Activated T-cell treated with anti-CD3 and anti-CD28 coated beads, Interleukin-2, amount 50 U/mL, for 24 hours (primary cell): ENCODE results near the gene ADCY7.
A peak's percentile ranks its signal among the peaks of the same experiment; 100 is the strongest.

Source experiments
- DNase-seq: peaks from one replicate; pipeline ENCODE4 v3.0.0-alpha.2; 2020
- H3K27ac Mint-ChIP-seq: 2 replicates; pipeline ENCODE4 v1.8.0; 2020; ENCODE audit warnings: mild to moderate bottlenecking, mixed read lengths
- H3K27me3 Mint-ChIP-seq: 2 replicates; pipeline ENCODE4 v1.8.0; 2020; ENCODE audit warnings: mixed read lengths
- H3K36me3 Mint-ChIP-seq: 2 replicates; pipeline ENCODE4 v1.8.0; 2020; ENCODE audit warnings: low read depth, mixed read lengths
- H3K4me1 Mint-ChIP-seq: 2 replicates; pipeline ENCODE4 v1.8.0; 2020; ENCODE audit warnings: low read depth, mixed read lengths
- H3K4me3 Mint-ChIP-seq: 2 replicates; pipeline ENCODE4 v1.8.0; 2020; ENCODE audit warnings: mild to moderate bottlenecking, moderate library complexity, mixed read lengths
- H3K9me3 Mint-ChIP-seq: 2 replicates; pipeline ENCODE4 v1.8.0; 2020; ENCODE audit warnings: mixed read lengths

ADCY7 gene

DNA sequence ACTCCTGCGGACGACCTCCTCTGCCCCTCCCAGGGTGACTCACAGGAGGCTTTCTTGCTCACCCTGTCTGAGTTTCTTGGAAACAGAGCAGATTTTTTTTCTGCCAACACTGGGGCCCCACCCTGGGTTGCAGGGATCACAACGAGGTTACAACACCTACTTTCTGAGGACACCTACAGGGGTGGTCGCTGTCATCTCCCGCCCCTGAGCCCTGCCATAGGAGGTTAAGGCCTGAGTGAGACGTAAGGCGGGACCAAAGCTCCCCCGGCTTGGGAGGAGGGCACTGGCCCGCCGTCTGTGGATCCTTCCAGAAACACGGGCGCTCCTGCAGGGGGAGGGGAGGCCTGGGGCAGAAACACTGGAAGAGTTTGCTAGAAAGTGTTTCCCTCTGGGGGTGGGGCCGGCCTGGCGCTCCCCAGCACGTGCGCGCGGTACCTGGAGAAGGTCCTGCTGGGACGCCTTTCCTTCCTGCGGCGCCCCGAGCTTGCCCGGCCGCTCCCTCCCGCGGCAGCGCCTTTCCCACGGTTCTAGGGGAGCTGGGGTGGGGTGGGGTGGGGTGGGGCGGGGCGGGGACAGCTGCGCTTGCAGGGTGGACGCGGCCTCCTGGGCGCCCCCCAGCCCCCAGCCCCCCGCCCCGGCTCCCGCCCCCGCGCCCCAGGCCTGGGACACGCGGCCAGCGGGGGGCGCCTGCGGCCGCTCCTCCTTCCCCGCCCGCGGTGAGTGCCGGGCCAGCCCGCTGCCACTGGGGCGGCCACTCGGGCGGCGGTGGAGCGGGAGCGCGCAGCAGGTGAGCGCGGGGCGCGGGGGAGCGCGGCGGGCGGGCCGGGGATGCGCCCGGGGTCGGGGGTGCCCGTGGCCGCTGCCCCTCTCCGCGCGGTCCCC lies 20.7 kb upstream of the ADCY7 start:
- H3K9me3 Mint-ChIP-seq: no peaks in the 10 kb centered on the region
- peak; percentile 76 for DNase-seq

DNA sequence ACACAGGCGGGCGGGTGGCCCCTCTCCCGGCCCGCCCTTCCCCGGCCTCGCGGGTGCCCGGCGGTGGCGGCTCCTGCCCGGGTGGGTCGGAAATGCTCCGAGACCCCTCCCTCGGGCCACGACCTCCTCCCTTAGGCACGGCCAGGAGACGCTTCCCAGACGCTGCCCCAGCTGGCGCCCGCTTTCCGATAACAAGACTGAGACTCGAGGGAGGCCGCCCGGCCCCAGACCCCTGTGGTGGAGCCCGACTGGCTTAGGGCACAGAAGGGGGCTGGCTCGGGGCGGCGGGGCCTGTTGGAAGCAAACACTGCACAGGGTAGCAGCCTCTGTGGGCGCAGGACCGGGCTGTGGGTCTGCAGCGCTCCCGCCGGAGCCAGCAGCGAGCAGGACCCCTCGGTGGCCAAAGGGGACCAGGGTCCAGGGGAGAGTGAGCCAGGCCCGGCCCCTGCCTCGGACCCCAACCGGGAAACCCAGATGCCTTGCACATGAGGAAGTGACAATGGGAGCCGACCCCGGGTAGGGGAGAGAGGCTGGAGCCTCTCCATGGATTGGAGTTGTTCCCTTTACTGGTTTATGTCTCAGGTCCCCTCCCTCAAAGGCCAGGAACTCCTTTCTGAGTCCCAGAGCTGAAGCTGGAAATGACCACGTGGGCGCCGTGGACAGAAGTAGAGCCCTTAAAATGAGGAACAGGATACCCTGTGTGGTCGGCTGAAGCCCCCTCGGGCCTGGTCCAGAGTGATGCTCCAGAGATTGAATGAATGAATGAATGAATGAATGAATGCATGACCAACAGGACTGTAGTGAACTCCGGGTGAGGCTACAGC lies 19.8 kb upstream of the ADCY7 start:
- Mint-ChIP-seq H3K27me3 (no peaks in the 10 kb centered on the region), H3K4me1 (peaks cover 20% of the 10 kb centered on the region), H3K27ac (peak overlapping the region; percentile 69), H3K4me3 (peak overlapping the region; percentile 76), H3K36me3 (no peaks in the 10 kb centered on the region), H3K9me3 (no peaks in the 10 kb centered on the region)
- peak; percentile 68 for DNase-seq

More for the DNA sequence above, 20.7 kb upstream of the ADCY7 start:
- peak overlapping the region; percentile 77 for H3K4me3 Mint-ChIP-seq
- H3K4me1 Mint-ChIP-seq: peaks cover 16% of the 10 kb centered on the region
- no peaks in the 10 kb centered on the region for H3K27me3 Mint-ChIP-seq
- H3K27ac Mint-ChIP-seq: peak overlapping the region; percentile 85
- no peaks in the 10 kb centered on the region for H3K36me3 Mint-ChIP-seq

DNA sequence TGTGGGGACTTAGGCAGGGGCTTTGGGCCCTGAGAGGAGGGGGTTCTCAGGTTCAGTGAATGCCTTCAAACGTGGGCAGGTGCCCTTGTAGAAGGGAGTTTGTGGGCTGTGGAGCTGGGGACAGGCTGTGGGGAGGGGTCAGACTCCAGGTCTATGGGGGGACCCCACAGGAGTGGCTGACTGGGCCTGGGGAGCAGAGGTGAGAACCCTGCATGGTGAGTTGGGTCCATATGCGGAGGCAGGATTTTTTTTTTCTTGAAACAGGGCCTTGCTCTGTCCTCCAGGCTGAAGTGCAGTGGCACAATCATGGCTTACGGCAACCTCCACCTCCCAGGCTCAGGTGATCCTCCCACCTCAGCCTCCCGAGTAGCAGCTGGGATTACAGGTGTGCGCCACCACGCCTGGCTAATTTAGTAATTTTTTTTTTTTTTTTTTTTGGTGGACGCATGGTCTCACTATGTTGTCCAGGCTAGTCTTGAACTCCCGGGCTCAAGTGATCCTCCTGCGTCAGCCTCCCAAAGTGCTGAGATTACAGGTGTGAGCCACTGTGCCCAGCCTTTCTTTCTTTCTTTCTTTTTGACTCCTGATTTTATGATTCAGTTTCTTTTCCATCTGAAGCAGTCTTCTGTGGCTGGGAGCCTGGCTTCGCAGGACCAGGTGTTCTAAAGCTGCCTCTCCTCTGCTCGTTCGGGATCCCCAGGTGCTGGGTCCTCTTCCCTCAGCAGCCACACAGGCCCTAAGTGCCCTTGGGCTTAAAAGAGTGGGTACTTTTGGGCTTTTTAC lies 19.0 kb upstream of the ADCY7 start:
- Mint-ChIP-seq H3K36me3 (no peaks in the 10 kb centered on the region), H3K27me3 (no peaks in the 10 kb centered on the region), H3K4me3 (peak overlapping the region; percentile 76), H3K27ac (peak overlapping the region; percentile 69), H3K4me1 (peaks cover 20% of the 10 kb centered on the region), H3K9me3 (no peaks in the 10 kb centered on the region)
- no peak for DNase-seq

DNA sequence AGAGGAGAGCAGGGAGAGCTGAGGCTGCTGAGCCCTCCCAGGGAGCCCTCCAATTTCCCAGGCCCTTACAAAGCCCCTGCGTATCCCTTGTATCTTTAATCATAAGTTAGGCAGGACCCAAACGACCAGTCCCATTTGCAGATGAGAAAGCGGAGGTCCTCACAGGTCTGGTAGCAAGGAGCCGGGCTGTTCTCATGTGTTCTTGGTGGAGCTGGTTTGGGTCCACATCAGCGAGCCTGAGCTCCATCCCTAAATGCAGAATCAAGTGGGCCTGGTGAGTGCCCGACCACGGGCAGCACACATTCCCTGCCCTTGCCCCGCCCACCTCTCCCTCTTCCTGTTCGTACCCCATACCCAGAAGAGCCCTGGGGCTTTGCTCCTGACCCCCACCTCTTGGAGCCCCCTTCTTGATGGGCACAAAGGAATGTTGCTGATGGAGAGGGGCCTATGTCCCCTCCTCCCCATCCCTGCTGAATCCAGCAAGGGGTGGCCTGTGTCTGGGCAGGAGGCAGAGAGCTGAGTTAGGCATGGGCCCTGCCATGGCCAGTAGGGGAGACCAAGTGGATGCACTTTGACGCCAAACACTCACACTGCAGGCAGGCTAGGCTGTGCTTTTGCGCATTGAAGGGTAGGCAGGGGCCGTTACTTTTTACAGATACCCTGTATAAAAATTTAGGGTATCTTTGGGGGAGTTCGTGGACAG lies 18.3 kb upstream of the ADCY7 start:
- no peak for DNase-seq
- Mint-ChIP-seq H3K4me1 (peaks cover 20% of the 10 kb centered on the region), H3K27ac (no peak overlapping the region), H3K27me3 (no peaks in the 10 kb centered on the region), H3K4me3 (peak overlapping the region; percentile 76), H3K36me3 (no peaks in the 10 kb centered on the region), H3K9me3 (no peaks in the 10 kb centered on the region)

DNA sequence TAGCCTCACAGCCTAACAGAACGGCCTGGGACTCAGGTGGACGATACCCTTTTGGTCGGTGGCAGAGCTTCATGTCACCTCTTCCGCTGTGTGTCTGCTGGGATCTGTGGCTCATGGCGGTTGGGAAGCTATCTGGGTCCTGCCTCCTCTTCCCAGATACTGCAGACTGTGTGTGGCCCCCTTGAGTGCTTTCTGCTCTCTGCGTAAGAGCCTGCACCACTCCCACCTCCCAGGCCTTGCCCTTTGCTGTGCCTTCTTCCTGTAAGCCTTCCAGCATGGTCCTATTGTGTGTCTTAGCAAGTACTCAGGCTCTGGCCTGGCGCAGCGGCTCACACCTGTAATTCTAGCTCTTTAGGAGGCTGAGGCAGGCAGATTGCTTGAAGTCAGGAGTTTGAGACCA lies 17.5 kb upstream of the ADCY7 start:
- H3K27ac Mint-ChIP-seq: no peak overlapping the region

DNA sequence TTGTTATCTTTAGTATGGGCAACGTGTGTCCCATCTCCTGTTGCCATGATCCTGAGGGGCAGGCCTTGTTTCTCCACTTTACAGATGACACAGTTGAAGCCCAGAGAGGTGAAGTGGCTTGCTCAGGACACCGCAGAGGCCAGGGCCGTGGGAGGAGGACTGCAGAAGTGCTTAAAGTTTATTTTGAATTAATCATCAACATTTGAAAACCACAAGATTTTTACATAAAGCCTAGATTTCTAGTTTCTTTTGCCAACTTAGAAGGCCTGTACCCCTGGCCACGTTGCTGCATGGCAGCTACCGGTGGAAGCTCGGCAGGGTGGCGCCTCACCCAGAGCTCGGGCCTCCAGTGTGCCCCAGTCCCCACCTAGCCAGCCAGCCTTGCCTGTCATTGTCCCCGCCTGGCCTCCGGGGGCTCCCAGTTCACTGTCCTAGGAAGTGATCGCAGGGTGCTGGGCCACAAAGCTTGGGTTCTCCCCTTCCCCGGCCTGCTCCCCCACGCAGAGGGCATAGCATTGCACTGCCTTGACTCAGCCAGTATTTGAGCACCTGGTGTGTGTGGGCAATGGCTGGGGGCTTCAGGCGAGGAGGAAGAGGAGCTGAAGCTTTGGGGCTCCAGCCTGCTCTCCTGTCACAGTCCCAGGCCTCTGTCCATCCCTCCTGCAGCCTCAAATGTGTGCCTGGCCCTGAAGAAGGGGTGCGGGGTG lies 14.8 kb upstream of the ADCY7 start:
- Mint-ChIP-seq H3K4me3 (no peak overlapping the region), H3K27me3 (no peaks in the 10 kb centered on the region), H3K36me3 (no peaks in the 10 kb centered on the region), H3K27ac (no peak overlapping the region), H3K9me3 (no peaks in the 10 kb centered on the region), H3K4me1 (peaks cover 10% of the 10 kb centered on the region)
- DNase-seq: no peak

More for the DNA sequence above, 17.5 kb upstream of the ADCY7 start:
- peaks cover 20% of the 10 kb centered on the region for H3K4me1 Mint-ChIP-seq
- no peaks in the 10 kb centered on the region for H3K36me3 Mint-ChIP-seq
- H3K27me3 Mint-ChIP-seq: no peaks in the 10 kb centered on the region
- no peaks in the 10 kb centered on the region for H3K9me3 Mint-ChIP-seq
- H3K4me3 Mint-ChIP-seq: no peak overlapping the region
- DNase-seq: no peak

DNA sequence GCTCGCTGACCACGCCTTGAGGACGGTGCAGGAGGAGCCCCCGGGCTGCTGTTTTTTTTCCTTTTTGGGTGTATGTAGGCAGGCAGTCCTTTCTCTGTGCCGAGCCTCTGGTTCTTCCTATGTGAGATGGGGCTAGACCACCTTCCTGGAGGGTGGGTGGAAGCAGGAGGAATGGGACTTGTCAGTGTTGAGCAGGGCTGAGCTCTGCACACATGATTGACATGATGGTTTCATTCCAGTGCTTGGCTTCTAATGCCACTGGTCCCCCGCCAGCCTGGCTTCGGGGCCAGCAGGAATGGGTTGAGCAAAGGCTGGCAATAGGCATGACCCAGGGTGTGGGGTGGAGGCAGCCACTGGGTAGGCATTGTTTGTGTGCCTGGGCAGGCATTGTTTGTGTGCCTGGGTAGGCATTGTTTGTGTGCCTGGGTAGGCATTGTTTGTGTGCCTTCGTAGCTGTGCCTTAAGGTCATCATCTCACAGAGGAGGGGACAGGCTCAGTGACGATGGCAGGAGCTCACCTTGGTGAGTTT lies 14.2 kb upstream of the ADCY7 start:
- Mint-ChIP-seq H3K27me3 (no peaks in the 10 kb centered on the region), H3K9me3 (no peaks in the 10 kb centered on the region), H3K4me3 (no peak overlapping the region), H3K27ac (no peak overlapping the region), H3K4me1 (peaks cover 4% of the 10 kb centered on the region), H3K36me3 (no peaks in the 10 kb centered on the region)
- DNase-seq: no peak

DNA sequence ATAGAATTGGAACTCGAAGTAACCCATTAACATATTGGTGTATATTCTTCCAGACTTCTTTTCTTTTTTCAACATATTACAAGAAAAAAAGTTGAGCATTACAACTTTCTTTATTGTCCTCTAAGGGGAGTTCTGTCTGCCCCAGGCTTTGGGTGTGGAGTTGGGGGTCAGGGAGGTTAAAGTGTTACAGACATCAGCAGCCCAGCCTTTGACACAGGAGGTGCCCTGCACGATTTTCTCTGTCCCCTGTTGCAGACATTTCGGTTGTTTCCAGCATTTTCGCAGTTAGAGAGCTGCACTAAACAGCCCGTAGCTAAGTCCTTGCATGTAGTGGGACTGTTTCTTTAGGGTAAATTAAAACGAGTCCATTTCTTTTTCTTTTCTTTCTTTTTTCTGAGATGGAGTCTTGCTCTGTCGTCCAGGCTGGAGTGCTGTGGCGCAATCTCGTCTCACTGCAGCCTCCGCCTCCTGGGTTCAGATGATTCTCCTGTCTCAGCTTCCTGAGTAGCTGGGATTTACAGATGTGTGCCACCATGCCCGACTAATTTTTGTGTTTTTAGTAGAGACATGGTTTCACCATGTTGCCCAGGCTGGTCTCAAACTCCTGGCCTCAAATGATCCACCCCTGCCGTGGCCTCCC lies 13.4 kb upstream of the ADCY7 start:
- H3K27ac Mint-ChIP-seq: no peak overlapping the region
- H3K4me3 Mint-ChIP-seq: no peak overlapping the region
- H3K36me3 Mint-ChIP-seq: no peaks in the 10 kb centered on the region
- peaks cover 4% of the 10 kb centered on the region for H3K4me1 Mint-ChIP-seq
- DNase-seq: no peak
- no peaks in the 10 kb centered on the region for H3K9me3 Mint-ChIP-seq
- H3K27me3 Mint-ChIP-seq: no peaks in the 10 kb centered on the region

DNA sequence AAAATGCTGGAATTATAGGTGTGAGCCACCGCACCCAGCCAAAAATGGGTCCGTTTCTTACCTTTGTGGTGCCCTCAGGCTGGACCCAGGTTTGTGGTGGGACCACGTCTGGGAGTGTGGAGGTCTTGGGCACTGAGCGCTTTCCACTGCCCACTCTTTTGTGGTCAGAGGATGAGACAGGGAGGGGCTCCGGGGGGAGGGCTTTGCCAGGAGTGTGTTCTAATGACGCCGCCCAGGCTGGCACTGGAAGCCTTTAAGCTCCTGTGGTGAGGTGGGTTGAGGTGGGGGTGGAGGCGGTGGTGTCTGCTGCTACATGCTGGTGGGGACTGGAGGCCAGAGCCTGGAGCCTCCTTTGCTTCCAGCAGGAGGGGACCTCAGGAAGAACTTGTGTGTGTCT lies 12.8 kb upstream of the ADCY7 start:
- Mint-ChIP-seq H3K27ac (no peak overlapping the region), H3K27me3 (no peaks in the 10 kb centered on the region), H3K9me3 (no peaks in the 10 kb centered on the region), H3K4me3 (no peak overlapping the region), H3K36me3 (no peaks in the 10 kb centered on the region), H3K4me1 (peaks cover 4% of the 10 kb centered on the region)
- DNase-seq: no peak

DNA sequence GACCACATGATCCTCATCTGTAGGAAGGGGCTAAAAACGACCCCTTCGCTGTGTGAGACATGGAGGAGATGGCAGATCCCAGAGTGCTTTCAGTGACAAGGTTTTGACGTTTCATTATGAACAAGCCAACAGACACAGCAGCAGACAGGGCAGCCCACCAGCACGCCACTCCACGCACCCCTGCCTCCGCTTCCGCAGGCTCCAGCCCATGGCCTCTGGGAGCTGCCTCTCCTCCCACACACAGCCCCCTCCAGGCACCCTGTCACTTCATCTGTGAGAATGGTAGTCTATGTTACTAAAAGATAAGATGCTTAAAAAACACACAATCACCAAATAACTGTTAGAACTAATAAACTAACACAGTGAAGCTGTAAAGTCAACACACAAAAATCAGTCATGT lies 12.3 kb upstream of the ADCY7 start:
- H3K9me3 Mint-ChIP-seq: no peaks in the 10 kb centered on the region
- H3K27ac Mint-ChIP-seq: no peak overlapping the region
- H3K4me3 Mint-ChIP-seq: no peak overlapping the region
- peaks cover 5% of the 10 kb centered on the region for H3K4me1 Mint-ChIP-seq
- no peaks in the 10 kb centered on the region for H3K27me3 Mint-ChIP-seq
- H3K36me3 Mint-ChIP-seq: no peaks in the 10 kb centered on the region
- DNase-seq: no peak

DNA sequence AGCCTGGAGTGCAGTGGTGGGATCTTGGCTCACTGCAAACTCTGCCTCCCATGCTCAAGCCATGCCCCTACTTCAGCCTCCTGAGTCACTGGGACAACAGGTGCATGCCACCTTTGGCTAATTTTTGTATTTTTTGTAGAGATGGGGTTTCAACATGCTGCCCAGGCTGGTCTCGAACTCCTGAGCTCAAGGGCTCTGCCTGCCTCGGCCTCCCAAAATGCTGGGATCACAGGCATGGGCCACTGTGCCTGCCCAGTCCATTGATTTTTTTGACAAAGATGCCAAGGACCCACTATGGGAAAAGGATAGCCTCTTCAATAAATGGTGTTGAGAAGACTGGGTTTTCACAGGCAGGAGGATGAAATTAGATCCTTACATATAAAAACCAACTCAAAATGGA lies 10.8 kb upstream of the ADCY7 start:
- peaks cover 17% of the 10 kb centered on the region for H3K4me1 Mint-ChIP-seq

DNA sequence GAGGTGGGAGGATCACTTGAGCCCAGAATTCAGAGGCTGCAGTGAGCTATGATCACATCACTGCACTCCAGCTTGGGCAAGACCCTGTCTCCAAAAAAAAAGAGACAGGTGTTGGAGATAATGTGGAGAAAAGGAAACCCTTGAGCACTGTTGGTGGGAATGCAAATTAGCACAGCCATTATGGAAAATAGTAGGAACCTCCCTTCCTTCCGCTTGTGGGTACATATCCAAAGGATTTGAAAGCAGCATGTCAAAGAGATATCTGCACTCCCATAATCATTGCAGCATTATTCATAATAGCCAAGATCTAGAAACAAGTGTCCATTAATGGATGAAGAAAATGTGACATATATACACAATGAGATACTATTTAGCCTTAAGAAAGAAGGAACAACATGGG lies 9.7 kb upstream of the ADCY7 start:
- Mint-ChIP-seq H3K4me3 (no peak overlapping the region), H3K4me1 (peaks cover 14% of the 10 kb centered on the region), H3K27me3 (no peaks in the 10 kb centered on the region), H3K27ac (no peak overlapping the region), H3K36me3 (no peaks in the 10 kb centered on the region), H3K9me3 (no peaks in the 10 kb centered on the region)
- no peak for DNase-seq

More for the DNA sequence above, 10.8 kb upstream of the ADCY7 start:
- Mint-ChIP-seq H3K9me3 (no peaks in the 10 kb centered on the region), H3K27me3 (no peaks in the 10 kb centered on the region), H3K36me3 (no peaks in the 10 kb centered on the region), H3K4me3 (no peak overlapping the region), H3K27ac (no peak overlapping the region)
- DNase-seq: no peak

DNA sequence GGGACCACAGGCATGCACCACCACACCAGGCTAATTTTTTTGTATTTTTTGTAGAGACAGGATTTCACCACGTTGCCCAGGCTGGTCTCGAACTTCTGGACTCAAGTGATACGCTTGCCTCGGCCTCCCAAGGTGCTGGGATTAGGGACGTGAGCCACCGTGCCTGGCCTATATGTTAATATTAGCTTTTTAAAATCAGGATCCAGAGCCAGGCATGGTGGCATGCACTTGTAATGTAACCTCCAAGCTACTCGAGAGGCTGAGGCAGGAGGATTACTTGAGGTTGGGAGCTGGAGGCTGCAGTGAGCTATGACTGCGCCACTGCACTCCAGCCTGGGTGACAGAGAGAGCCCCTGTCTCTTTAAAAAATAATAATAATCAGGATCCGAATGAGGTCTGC lies 8.5 kb upstream of the ADCY7 start:
- H3K36me3 Mint-ChIP-seq: no peaks in the 10 kb centered on the region
- H3K4me1 Mint-ChIP-seq: peaks cover 17% of the 10 kb centered on the region
- H3K27me3 Mint-ChIP-seq: no peaks in the 10 kb centered on the region
- H3K27ac Mint-ChIP-seq: no peak overlapping the region
- H3K4me3 Mint-ChIP-seq: no peak overlapping the region
- no peaks in the 10 kb centered on the region for H3K9me3 Mint-ChIP-seq
- DNase-seq: no peak
